HCT116 (cell line): ENCODE data around the gene SH2D1B. TPM values are rescaled to one million over a fixed set of nuclear protein-coding genes. Genes with fewer than 3 reads are reported as not detected.

Source experiments
- ATAC-seq: fragments of 200-7000 bp; cut with Tn5 transposase; 2 replicates; pipeline ENCODE4 v1.9.1; 2020; ENCODE audit warnings: mild to moderate bottlenecking, moderate library complexity
- BruUV-seq: library from RNA; stranded (reverse); fragments of 400-500 nt; replicated peaks from 2 replicates; lab custom pipeline; 2021; lab: Mats Ljungman, UMichigan
- CTCF ChIA-PET: fragments of 300-600 bp; sonication (Branson Sonifier 250); formaldehyde crosslinking; loops from one replicate; lab custom pipeline; 2021; ENCODE audit warnings: antibody characterized with exemption; lab: Charles Lee
- POLR2A ChIA-PET: fragments of 300-600, 350-600 bp; sonication (Branson Sonifier 250); formaldehyde crosslinking; loops from one replicate; lab custom pipeline; 2021; ENCODE audit warnings: antibody characterized with exemption; lab: Charles Lee
- RAD21 ChIA-PET, 2 experiments: fragments of 300-600 bp; sonication (Branson Sonifier 250); formaldehyde crosslinking; loops; one replicate each; lab custom pipeline; 2023; ENCODE audit warnings: low total read pairs in 2 of 2; ENCODE audit not compliant: uncharacterized antibody in 2 of 2, unreplicated experiment in 2 of 2, low non-redundant PET in 1 of 2; lab: Charles Lee
- DNase-seq: peaks from one replicate; pipeline ENCODE4 v3.0.0-alpha.2; 2010; ENCODE audit warnings: low read depth, low spot score
- H2AFZ ChIP-seq: fragments of 200-600 bp; shearing (Covaris generic), sonication (generic); 2 replicates; pipeline ENCODE4 v1.6.1; 2017; ENCODE audit warnings: low read depth, mixed run types, mixed read lengths, antibody characterized with exemption, low read length; ENCODE audit not compliant: poor library complexity, severe bottlenecking
- H3K27ac ChIP-seq: 2 replicates; pipeline ENCODE4 v1.5.1; 2012; ENCODE audit warnings: low read depth, low read length
- H3K27me3 ChIP-seq: fragments of 200-600 bp; sonication (generic); 2 replicates; pipeline ENCODE4 v1.6.1; 2016; ENCODE audit warnings: mixed run types, low read length, mixed read lengths; ENCODE audit not compliant: insufficient read depth
- H3K36me3 ChIP-seq, 2 experiments: fragments of 200-500 bp in 1 of 2; fragments of 200-600 bp in 1 of 2; sonication (Bioruptor generic) in 1 of 2; sonication (generic) in 1 of 2; 2 replicates each; pipeline versions ENCODE4 v1.5.1 to v1.6.1; 2014 to 2016; ENCODE audit warnings: low read length in 2 of 2, inconsistent platforms in 1 of 2, mixed read lengths in 1 of 2, mixed run types in 1 of 2; ENCODE audit not compliant: insufficient read depth in 2 of 2, control insufficient read depth in 1 of 2
- H3K4me1 ChIP-seq, 2 experiments: fragments of 200-600 bp in 1 of 2; sonication (generic) in 1 of 2; 2 replicates each; pipeline versions ENCODE4 v1.5.1 to v1.6.1; 2012 to 2017; ENCODE audit warnings: low read length in 2 of 2, inconsistent platforms in 1 of 2, mild to moderate bottlenecking in 1 of 2, mixed read lengths in 1 of 2, mixed run types in 1 of 2, moderate library complexity in 1 of 2; ENCODE audit not compliant: insufficient read depth in 2 of 2, control insufficient read depth in 1 of 2
- H3K4me2 ChIP-seq: fragments of 200-600 bp; sonication (generic); 2 replicates; pipeline ENCODE4 v1.6.1; 2017; ENCODE audit warnings: mixed run types, low read length, mixed read lengths
- H3K4me3 ChIP-seq, 2 experiments: fragments of 200-600 bp in 1 of 2; sonication (generic) in 1 of 2; replicated peaks in 1 of 2; 2 replicates each; pipeline ENCODE4 v1.5.1; 2011 to 2016; ENCODE audit warnings: low read length in 2 of 2, control low read depth in 1 of 2, low read depth in 1 of 2, mild to moderate bottlenecking in 1 of 2, mixed read lengths in 1 of 2, mixed run types in 1 of 2
- H3K79me2 ChIP-seq: fragments of 200-600 bp; sonication (generic); 2 replicates; pipeline ENCODE4 v1.6.1; 2017; ENCODE audit warnings: mild to moderate bottlenecking, mixed run types, low read length, moderate library complexity, mixed read lengths; ENCODE audit not compliant: insufficient read depth
- H3K9ac ChIP-seq: fragments of 200-600 bp; sonication (generic); 2 replicates; pipeline ENCODE4 v1.6.1; 2016; ENCODE audit warnings: low read length, mixed read lengths
- H3K9me2 ChIP-seq: fragments of 200-600 bp; sonication (generic), shearing (Covaris generic); 2 replicates; pipeline ENCODE4 v1.6.1; 2017; ENCODE audit warnings: mixed run types, mild to moderate bottlenecking, moderate library complexity; ENCODE audit not compliant: insufficient read depth
- H3K9me3 ChIP-seq, 2 experiments: fragments of 200-500 bp in 1 of 2; fragments of 200-600 bp in 1 of 2; sonication (Bioruptor generic) in 1 of 2; sonication (generic) in 1 of 2; 2 replicates each; pipeline ENCODE4 v1.6.1; 2014 to 2017; ENCODE audit warnings: low read length in 2 of 2, mixed read lengths in 2 of 2, inconsistent platforms in 1 of 2, low read depth in 1 of 2, mild to moderate bottlenecking in 1 of 2, mixed run types in 1 of 2, moderate library complexity in 1 of 2; ENCODE audit not compliant: control insufficient read depth in 1 of 2, insufficient read depth in 1 of 2
- H4K20me1 ChIP-seq: fragments of 200-600 bp; sonication (generic), shearing (Covaris generic); 2 replicates; pipeline ENCODE4 v1.6.1; 2017; ENCODE audit warnings: mixed run types, mild to moderate bottlenecking, moderate library complexity; ENCODE audit not compliant: insufficient read depth
- ATF3 ChIP-seq: IDR thresholded peaks from 2 replicates; pipeline ENCODE4 v1.6.1; 2012
- CBX3 ChIP-seq: IDR thresholded peaks from 2 replicates; pipeline ENCODE4 v1.6.1; 2012; ENCODE audit warnings: low read depth
- CTCF ChIP-seq, 3 experiments: fragments of 200-600 bp in 1 of 3; sonication (generic) in 1 of 3; IDR thresholded peaks in 2 of 3; conservative IDR thresholded peaks in 1 of 3; 2 replicates each; pipeline ENCODE4 v1.5.1; 2012 to 2017; ENCODE audit warnings: low read depth in 2 of 3, low read length in 2 of 3, antibody characterized with exemption in 1 of 3, borderline replicate concordance in 1 of 3, control low read depth in 1 of 3, mild to moderate bottlenecking in 1 of 3, mixed read lengths in 1 of 3, mixed run types in 1 of 3, moderate library complexity in 1 of 3; ENCODE audit not compliant: insufficient read depth in 1 of 3
- ELF1 ChIP-seq: IDR thresholded peaks from 2 replicates; pipeline ENCODE4 v1.6.1; 2012; ENCODE audit warnings: low read depth, borderline replicate concordance
- EZH2 ChIP-seq: fragments of 200-600 bp; sonication (generic); IDR thresholded peaks from 2 replicates; pipeline ENCODE4 v1.6.1; 2017; ENCODE audit warnings: antibody characterized with exemption, mixed run types
- FOSL1 ChIP-seq: IDR thresholded peaks from 2 replicates; pipeline ENCODE4 v1.6.1; 2012; ENCODE audit warnings: low read depth
- JUND ChIP-seq: IDR thresholded peaks from 2 replicates; pipeline ENCODE4 v1.6.1; 2012
- POLR2AphosphoS5 ChIP-seq: IDR thresholded peaks from 2 replicates; pipeline ENCODE4 v1.6.1; 2011; ENCODE audit warnings: mild to moderate bottlenecking, low read depth, low read length, moderate library complexity
- RAD21 ChIP-seq: IDR thresholded peaks from 2 replicates; pipeline ENCODE4 v1.6.1; 2012; ENCODE audit warnings: low read depth, mild to moderate bottlenecking
- SIN3A ChIP-seq: IDR thresholded peaks from 2 replicates; pipeline ENCODE4 v1.6.1; 2012; ENCODE audit warnings: low read depth
- SP1 ChIP-seq: IDR thresholded peaks from 2 replicates; pipeline ENCODE4 v1.6.1; 2012; ENCODE audit warnings: low read depth
- SRF ChIP-seq: IDR thresholded peaks from 2 replicates; pipeline ENCODE4 v1.6.1; 2012; ENCODE audit warnings: low read depth
- ZNF274 ChIP-seq: fragments of 200-500 bp; sonication (Bioruptor generic); IDR thresholded peaks from 2 replicates; pipeline ENCODE4 v1.6.1; 2014; ENCODE audit warnings: mild to moderate bottlenecking, low read depth, low read length, inconsistent platforms
- intact Hi-C: fragments of 100-400 bp; cut with micrococcal nuclease; formaldehyde crosslinking; loops from 2 replicates; pipeline ENCODE4 v1.10.0; 2022
- total RNA-seq: library from RNA; stranded (reverse); gene quantifications from one replicate; pipeline ENCODE4 v1.2.1, GENCODE V29; 2021; ENCODE audit not compliant: unreplicated experiment

SH2D1B gene
- total RNA-seq, 1 experiment from 2014 or later = 0.12 TPM

DNA sequence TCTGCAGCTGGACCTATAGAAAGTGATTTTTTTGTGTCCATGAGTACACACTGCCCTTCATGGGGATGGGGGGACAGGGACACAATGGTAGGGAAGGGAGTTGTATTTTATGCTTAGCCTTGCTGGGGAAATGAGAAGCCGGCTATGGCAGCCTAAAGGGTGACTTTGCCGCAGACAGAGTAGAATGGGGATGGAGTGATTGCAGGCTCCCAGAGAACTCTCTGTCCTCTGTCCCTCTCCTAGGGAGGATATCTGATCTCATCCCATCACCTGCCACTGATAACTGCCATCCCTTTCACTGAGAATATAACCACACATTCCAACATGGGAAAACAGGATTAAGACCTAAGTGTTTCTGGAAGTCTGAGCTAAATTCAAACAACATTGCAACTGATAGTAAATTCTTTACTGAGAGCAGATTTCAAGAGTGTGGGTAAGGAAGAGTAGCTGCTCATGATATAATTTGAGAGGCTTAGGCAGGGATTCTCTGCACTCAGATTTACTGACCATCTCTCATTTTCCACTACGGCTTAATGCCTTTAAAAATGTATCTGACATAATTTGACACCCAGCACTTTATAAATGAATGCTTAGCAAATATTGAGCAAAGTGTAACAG is 13.9 kb downstream of the SH2D1B start:
- ChIA-PET RAD21 (no interaction called here), CTCF (no interaction called here), POLR2A (no interaction called here)
- Histone ChIP-seq H3K4me1 (no peaks in the 10 kb centered on the region), H3K36me3 (no peaks in the 10 kb centered on the region), H3K79me2 (no peaks in the 10 kb centered on the region), H3K9me2 (no peaks in the 10 kb centered on the region), H3K27ac (no peak overlapping the region), H3K4me2 (no peak overlapping the region), H3K4me3 (no peak overlapping the region), H4K20me1 (no peaks in the 10 kb centered on the region), H3K9me3 (no peaks in the 10 kb centered on the region), H3K27me3 (no peaks in the 10 kb centered on the region), H3K9ac (no peak overlapping the region), H2AFZ (no peak overlapping the region)
- TF ChIP-seq SP1 (no peak), FOSL1 (no peak), ELF1 (no peak), SIN3A (no peak), SRF (no peak), CBX3 (no peak), JUND (no peak), RAD21 (no peak), ZNF274 (no peak), ATF3 (no peak), EZH2 (no peak), POLR2AphosphoS5 (no peak)
- intact Hi-C loops = loop anchor here (10.0 kb wide), 1 partner anchor 153 kb away; no protein-coding TSS in a partner anchor
- no TSS peak for BruUV-seq
- no peak for DNase-seq
- ATAC-seq = no peak

- ChIA-PET POLR2A (no interaction called here), RAD21 (no interaction called here), CTCF (no interaction called here)
- intact Hi-C loops = loop anchor here (10.0 kb wide), 1 partner anchor 152 kb away; no protein-coding TSS in a partner anchor
- H4K20me1 ChIP-seq = no peaks in the 10 kb centered on the region
- no peaks in the 10 kb centered on the region for H3K36me3 ChIP-seq
- H3K4me2 ChIP-seq = no peak overlapping the region
- no peaks in the 10 kb centered on the region; a peak in 1 of 4 replicates for H3K4me1 ChIP-seq
- H3K79me2 ChIP-seq = no peaks in the 10 kb centered on the region
- no peak overlapping the region for H3K27ac ChIP-seq
- no peak for DNase-seq
- no peaks in the 10 kb centered on the region for H3K9me2 ChIP-seq
- H3K9ac ChIP-seq = no peak overlapping the region
- H2AFZ ChIP-seq = no peak overlapping the region
- no peaks in the 10 kb centered on the region for H3K27me3 ChIP-seq
- no peak overlapping the region for H3K4me3 ChIP-seq
- no peaks in the 10 kb centered on the region for H3K9me3 ChIP-seq
- peak; percentile 76 for ATAC-seq
- 0 out of 2 replicates have a peak, but pooled peaks have one; percentile 20 for TF ChIP-seq RAD21
- TF ChIP-seq EZH2 = no peak
- 0 out of 6 replicates have a peak, but pooled peaks of 1 of the 3 experiments have one; percentile 12 for TF ChIP-seq CTCF (IDR thresholded peaks at IDR 0.05 in 2 of 3, conservative IDR thresholded peaks at IDR 0.05 in 1 of 3; ENCODE audit: borderline replicate concordance in 1 of 3, insufficient read depth in 1 of 3, low read depth in 2 of 3, low read length in 2 of 3)
- TF ChIP-seq ATF3 = no peak
- no TSS peak for BruUV-seq
Measured at GRCh38 chr1:162397039-162397448, 14.9 kb downstream of the SH2D1B start.
